GM12878 (cell line): ENCODE results near the gene ZNF385A. TPM values are rescaled to one million over a fixed set of nuclear protein-coding genes. Genes with fewer than 3 reads are reported as not detected.

ENCODE experiments used
- ATAC-seq: fragments of 200-7000 bp; cut with Tn5 transposase; 3 replicates; pipeline ENCODE4 v1.9.1; 2020; ENCODE audit warnings: mild to moderate bottlenecking, moderate library complexity
- BruUV-seq: library from RNA; stranded (reverse); fragments of 400-500 nt; replicated peaks from 2 replicates; lab custom pipeline; 2021; lab: Mats Ljungman, UMichigan
- CTCF ChIA-PET: fragments of 300-600 bp; sonication (Branson Sonifier 250); formaldehyde crosslinking; extraction: SDS; loops from one replicate; lab custom pipeline; 2021; ENCODE audit warnings: inconsistent platforms; lab: Yijun Ruan, JAX
- POLR2A ChIA-PET: fragments of 350-600 bp; formaldehyde crosslinking; extraction: SDS; loops from one replicate; lab custom pipeline; 2021; ENCODE audit warnings: inconsistent platforms; lab: Charles Lee
- RAD21 ChIA-PET: fragments of 300-600 bp; sonication (Branson Sonifier 250); formaldehyde crosslinking; loops from one replicate; lab custom pipeline; 2023; ENCODE audit warnings: antibody characterized with exemption; ENCODE audit not compliant: unreplicated experiment; lab: Charles Lee
- SMC1A ChIA-PET: fragments of 300-600 bp; sonication (Branson Sonifier 250); formaldehyde crosslinking; loops from one replicate; lab custom pipeline; 2023; ENCODE audit not compliant: unreplicated experiment, uncharacterized antibody; lab: Charles Lee
- DNase-seq: peaks from one replicate; pipeline ENCODE4 v3.0.0-alpha.2; 2011; ENCODE audit warnings: low read depth, low spot score
- FAIRE-seq: peaks from 3 replicates; lab custom pipeline; 2011; peaks lifted over from hg19 to GRCh38; lab: Jason Lieb, UNC
- H2AFZ ChIP-seq: 2 replicates; pipeline ENCODE4 v1.6.0; 2011; ENCODE audit warnings: low read depth, low read length, control low read depth; ENCODE audit not compliant: control insufficient read depth
- H3K27ac ChIP-seq: 2 replicates; pipeline ENCODE4 v1.5.1; 2011; ENCODE audit warnings: control low read depth; ENCODE audit not compliant: control insufficient read depth, insufficient read depth
- H3K27me3 ChIP-seq, 2 experiments: replicated peaks in 1 of 2; 2 replicates each; pipeline versions ENCODE4 v1.6.0 to v1.6.1; 2011; ENCODE audit warnings: low read length in 1 of 2; ENCODE audit not compliant: control insufficient read depth in 2 of 2, insufficient read depth in 2 of 2
- H3K36me3 ChIP-seq, 2 experiments: 2 replicates each; pipeline ENCODE4 v1.5.1; 2011; ENCODE audit warnings: low read length in 1 of 2; ENCODE audit not compliant: control insufficient read depth in 2 of 2, insufficient read depth in 2 of 2
- H3K4me1 ChIP-seq: 2 replicates; pipeline ENCODE4 v1.6.1; 2011; ENCODE audit warnings: mild to moderate bottlenecking, low read length, moderate library complexity, mixed read lengths; ENCODE audit not compliant: control insufficient read depth, insufficient read depth
- H3K4me2 ChIP-seq: 2 replicates; pipeline ENCODE4 v1.6.0; 2011; ENCODE audit warnings: control low read depth; ENCODE audit not compliant: control insufficient read depth, insufficient read depth
- H3K4me3 ChIP-seq: fragments of 200-600 bp; sonication (generic); 2 replicates; pipeline ENCODE4 v1.5.1; 2016
- H3K79me2 ChIP-seq: 2 replicates; pipeline ENCODE4 v1.6.0; 2011; ENCODE audit warnings: low read length; ENCODE audit not compliant: control insufficient read depth, insufficient read depth
- H3K9ac ChIP-seq: 2 replicates; pipeline ENCODE4 v1.8.0; 2011; ENCODE audit warnings: low read length, control low read depth, mixed read lengths; ENCODE audit not compliant: control insufficient read depth, insufficient read depth
- H3K9me3 ChIP-seq: replicated peaks from 3 replicates; pipeline ENCODE4 v1.5.1; 2011; ENCODE audit warnings: mild to moderate bottlenecking, low read length; ENCODE audit not compliant: control insufficient read depth, insufficient read depth
- H4K20me1 ChIP-seq: 2 replicates; pipeline ENCODE4 v1.6.0; 2011; ENCODE audit not compliant: control insufficient read depth, insufficient read depth
- ATF3 ChIP-seq: IDR thresholded peaks from 2 replicates; pipeline ENCODE4 v1.6.1; 2011; ENCODE audit warnings: low read depth, mild to moderate bottlenecking, low read length, moderate library complexity, borderline replicate concordance; ENCODE audit errors: extremely low read depth
- BCL11A ChIP-seq: IDR thresholded peaks from 2 replicates; pipeline ENCODE4 v1.6.1; 2011; ENCODE audit warnings: low read depth, low read length
- BRCA1 ChIP-seq: IDR thresholded peaks from 2 replicates; pipeline ENCODE4 v1.6.1; 2011; ENCODE audit warnings: low read depth, low read length, improper control_type of control experiment
- CEBPZ ChIP-seq: fragments of 150-350 bp; IDR thresholded peaks from 2 replicates; pipeline ENCODE4 v1.6.1; 2016; ENCODE audit warnings: low read depth, low read length
- CHD1 ChIP-seq: IDR thresholded peaks from 2 replicates; pipeline ENCODE4 v1.6.1; 2012; ENCODE audit warnings: low read depth, low read length, improper control_type of control experiment
- EED ChIP-seq: sonication (generic); IDR thresholded peaks from 2 replicates; pipeline ENCODE4 v1.6.1; 2016; ENCODE audit warnings: antibody characterized with exemption, low read depth
- ELK1 ChIP-seq: IDR thresholded peaks from 2 replicates; pipeline ENCODE4 v1.6.1; 2012; ENCODE audit warnings: low read depth, low read length, improper control_type of control experiment
- MAX ChIP-seq: IDR thresholded peaks from 2 replicates; pipeline ENCODE4 v1.6.1; 2012; ENCODE audit warnings: low read depth, low read length, improper control_type of control experiment
- MLLT1 ChIP-seq: fragments of 450-650 bp; IDR thresholded peaks from 2 replicates; pipeline ENCODE4 v1.6.1; 2016; ENCODE audit warnings: mild to moderate bottlenecking
- NFXL1 ChIP-seq: fragments of 450-650 bp; IDR thresholded peaks from 2 replicates; pipeline ENCODE4 v1.6.1; 2017; ENCODE audit warnings: antibody characterized with exemption, mild to moderate bottlenecking, borderline replicate concordance
- NR2C2 ChIP-seq: IDR thresholded peaks from 2 replicates; pipeline ENCODE4 v1.6.1; 2011; ENCODE audit warnings: borderline replicate concordance, low read depth; ENCODE audit not compliant: control insufficient read depth, insufficient read length
- RAD51 ChIP-seq: fragments of 450-650 bp; IDR thresholded peaks from 2 replicates; pipeline ENCODE4 v1.6.1; 2016; ENCODE audit warnings: moderate library complexity, mild to moderate bottlenecking, inconsistent platforms
- STAT1 ChIP-seq: fragments of 450-650 bp; conservative IDR thresholded peaks from 2 replicates; pipeline ENCODE4 v1.6.1; 2014; ENCODE audit warnings: antibody characterized with exemption, mild to moderate bottlenecking
- USF1 ChIP-seq: IDR thresholded peaks from 2 replicates; pipeline ENCODE4 v1.6.1; 2011; ENCODE audit warnings: borderline replicate concordance, low read depth, mild to moderate bottlenecking, moderate library complexity, mixed read lengths, low read length; ENCODE audit not compliant: insufficient read depth; ENCODE audit errors: extremely low read length
- ZNF24 ChIP-seq: fragments of 450-650 bp; IDR thresholded peaks from 2 replicates; pipeline ENCODE4 v1.6.1; 2017; ENCODE audit warnings: antibody characterized with exemption, mild to moderate bottlenecking
- ZNF384 ChIP-seq: IDR thresholded peaks from 2 replicates; pipeline ENCODE4 v1.6.1; 2012; ENCODE audit warnings: low read depth, mild to moderate bottlenecking, low read length, improper control_type of control experiment, borderline replicate concordance
- ZZZ3 ChIP-seq: IDR thresholded peaks from 2 replicates; pipeline ENCODE4 v1.6.1; 2011; ENCODE audit warnings: low read depth; ENCODE audit not compliant: control insufficient read depth, insufficient read length
- WGBS: methylation state at CpG from one replicate; pipeline ENCODE4 v1.1.6; 2016; ENCODE audit warnings: low lambda C conversion rate; ENCODE audit not compliant: insufficient replicate concordance, insufficient coverage; ENCODE audit errors: missing lambda C conversion rate; 5-methylcytosine and 5-hydroxymethylcytosine counted together
- in situ Hi-C: fragments of 300-500 bp; cut with MboI; formaldehyde crosslinking; loops from 9 replicates; pipeline ENCODE4 v1.14.3; 2018; ENCODE audit warnings: mixed read lengths
- intact Hi-C: fragments of 100-400 bp; cut with micrococcal nuclease; formaldehyde crosslinking; loops from one replicate; pipeline ENCODE4 v1.14.2; 2022; ENCODE audit not compliant: unreplicated experiment
- polyA plus RNA-seq, 11 experiments: library from polyadenylated mRNA; depleted of rRNA in 4 of 11; unstranded in 6 of 11; stranded (reverse) in 5 of 11; fragments of >200 nt; fragmentation: Nextera tagmentation in 4 of 11; fragmentation: Illumina TruSeq in 1 of 11; extraction: Ambion mirVana in 4 of 11; extraction: Trizol in 1 of 11; gene quantifications; 1 replicate in 1 of 11; 2 replicates in 10 of 11; pipeline versions ENCODE4 v1.2.1 to v1.2.3, GENCODE V29; 2011 to 2016; ENCODE audit warnings: inconsistent platforms in 2 of 11, missing spikeins in 2 of 11, low read depth in 1 of 11
- total RNA-seq, 4 experiments: library from RNA; depleted of rRNA in 3 of 4; stranded (reverse); fragments of >200 nt in 3 of 4; fragmentation: Illumina TruSeq in 1 of 4; extraction: Trizol in 1 of 4; gene quantifications; 2 replicates each; pipeline versions ENCODE4 v1.2.1 to v1.2.3, GENCODE V29; 2013 to 2021

Gene ZNF385A
- total and polyA plus RNA-seq, 10 of the 15 experiments (the other 5 are each of a cell fraction or from before 2014, with no cell fraction given): 0.26 to 26.1 (median 4.9) TPM

- Histone ChIP-seq H2AFZ (no peak overlapping the region), H3K4me3 (no peak overlapping the region), H3K4me1 (peaks cover 16% of the 10 kb centered on the region), H3K36me3 (no peaks in the 10 kb centered on the region), H4K20me1 (no peaks in the 10 kb centered on the region), H3K9ac (no peak overlapping the region), H3K27ac (no peak overlapping the region), H3K9me3 (no peaks in the 10 kb centered on the region), H3K27me3 (no peaks in the 10 kb centered on the region; a peak in 1 of 4 replicates), H3K79me2 (no peaks in the 10 kb centered on the region), H3K4me2 (no peak overlapping the region)
- CTCF ChIA-PET: interaction anchor here (1.3 to 13.8 kb wide), 5 partner anchors 12 to 33 kb away, joined by 3 to 251 read pairs (median 4); no protein-coding TSS in a partner anchor
- intact Hi-C loops (no loop called here), in situ Hi-C loops (no loop called here)
- DNase-seq (no peak), FAIRE-seq (no peak), ATAC-seq (no peak)
- SMC1A ChIA-PET: interaction anchor here (1.3 to 4.2 kb wide), 3 partner anchors 12 to 141 kb away, joined by 3 to 41 read pairs (median 31); no protein-coding TSS in a partner anchor
- POLR2A ChIA-PET: interaction anchor here (1.4 to 8.4 kb wide), 2 partner anchors 25 to 26 kb away, joined by 3 to 41 read pairs; no protein-coding TSS in a partner anchor
- RAD21 ChIA-PET: interaction anchor here (1.7 to 4.1 kb wide), 3 partner anchors 12 to 85 kb away, joined by 5 to 34 read pairs (median 16); partner anchors contain the start of gene NCKAP1L
- BruUV-seq: no TSS peak
- WGBS: 39% methylated on average over 4 of the region's 4 CpGs
- TF ChIP-seq ATF3: no peak
- TF ChIP-seq NR2C2: no peak
- TF ChIP-seq ELK1: no peak
- no peak for TF ChIP-seq BRCA1
- no peak for TF ChIP-seq STAT1
- TF ChIP-seq ZNF24: no peak
- no peak for TF ChIP-seq NFXL1
- no peak for TF ChIP-seq EED
- TF ChIP-seq ZNF384: no peak
- no peak for TF ChIP-seq CEBPZ
- no peak for TF ChIP-seq USF1
- no peak for TF ChIP-seq MAX
- TF ChIP-seq MLLT1: no peak
- no peak for TF ChIP-seq BCL11A
- no peak for TF ChIP-seq CHD1
- TF ChIP-seq ZZZ3: no peak
- TF ChIP-seq RAD51: no peak
Measured at GRCh38 chr12:54412348-54412747, 27.8 kb upstream of the ZNF385A start.
